ENCODE measurements around the gene HMGXB4. TPM values are rescaled to one million over a fixed set of nuclear protein-coding genes. Genes with fewer than 3 reads are reported as not detected.

Gene HMGXB4
- total RNA-seq, 3 donors from 2014 or later: 18.1 to 21.7 (median 21.6) TPM

DNA sequence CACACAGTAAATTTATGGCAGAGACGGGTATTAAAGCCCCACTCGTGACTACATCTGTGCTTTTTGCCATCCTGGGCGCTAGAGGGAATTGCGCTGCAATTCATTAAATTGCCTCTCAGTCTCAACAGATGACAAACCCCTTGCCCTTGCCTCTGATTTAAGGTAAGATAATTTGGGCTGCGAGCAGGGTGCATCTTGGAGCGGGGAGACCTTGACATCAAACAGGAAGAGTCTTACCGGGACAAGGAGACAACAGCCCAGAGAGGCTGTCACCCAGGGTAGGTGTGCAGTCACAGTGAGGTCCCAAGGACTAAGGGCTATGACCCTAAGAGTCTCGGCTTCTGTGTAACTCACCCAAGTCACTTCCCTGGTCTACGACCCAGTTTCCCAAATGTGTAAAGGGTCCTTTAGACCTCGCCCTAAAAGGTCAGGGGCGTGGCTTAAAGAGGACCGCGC is 42.0 kb downstream of the HMGXB4 start:
- TF ChIP-seq, protein P1, sequence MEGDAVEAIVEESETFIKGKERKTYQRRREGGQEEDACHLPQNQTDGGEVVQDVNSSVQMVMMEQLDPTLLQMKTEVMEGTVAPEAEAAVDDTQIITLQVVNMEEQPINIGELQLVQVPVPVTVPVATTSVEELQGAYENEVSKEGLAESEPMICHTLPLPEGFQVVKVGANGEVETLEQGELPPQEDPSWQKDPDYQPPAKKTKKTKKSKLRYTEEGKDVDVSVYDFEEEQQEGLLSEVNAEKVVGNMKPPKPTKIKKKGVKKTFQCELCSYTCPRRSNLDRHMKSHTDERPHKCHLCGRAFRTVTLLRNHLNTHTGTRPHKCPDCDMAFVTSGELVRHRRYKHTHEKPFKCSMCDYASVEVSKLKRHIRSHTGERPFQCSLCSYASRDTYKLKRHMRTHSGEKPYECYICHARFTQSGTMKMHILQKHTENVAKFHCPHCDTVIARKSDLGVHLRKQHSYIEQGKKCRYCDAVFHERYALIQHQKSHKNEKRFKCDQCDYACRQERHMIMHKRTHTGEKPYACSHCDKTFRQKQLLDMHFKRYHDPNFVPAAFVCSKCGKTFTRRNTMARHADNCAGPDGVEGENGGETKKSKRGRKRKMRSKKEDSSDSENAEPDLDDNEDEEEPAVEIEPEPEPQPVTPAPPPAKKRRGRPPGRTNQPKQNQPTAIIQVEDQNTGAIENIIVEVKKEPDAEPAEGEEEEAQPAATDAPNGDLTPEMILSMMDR (IDR thresholded peaks at IDR 0.05): no peak
- no peaks in the 10 kb centered on the region for H3K9me3 ChIP-seq
- H3K36me3 ChIP-seq (ENCODE audit: low read depth): no peaks in the 10 kb centered on the region
- intact Hi-C loops (cut with DNase I, micrococcal nuclease): no loop called here
- ATAC-seq (peak; percentile 2), DNase-seq (no peak)
- H3K4me1 ChIP-seq (ENCODE audit: low read depth): peaks cover 11% of the 10 kb centered on the region
- peak overlapping the region; percentile 67 for H3K4me3 ChIP-seq

DNA sequence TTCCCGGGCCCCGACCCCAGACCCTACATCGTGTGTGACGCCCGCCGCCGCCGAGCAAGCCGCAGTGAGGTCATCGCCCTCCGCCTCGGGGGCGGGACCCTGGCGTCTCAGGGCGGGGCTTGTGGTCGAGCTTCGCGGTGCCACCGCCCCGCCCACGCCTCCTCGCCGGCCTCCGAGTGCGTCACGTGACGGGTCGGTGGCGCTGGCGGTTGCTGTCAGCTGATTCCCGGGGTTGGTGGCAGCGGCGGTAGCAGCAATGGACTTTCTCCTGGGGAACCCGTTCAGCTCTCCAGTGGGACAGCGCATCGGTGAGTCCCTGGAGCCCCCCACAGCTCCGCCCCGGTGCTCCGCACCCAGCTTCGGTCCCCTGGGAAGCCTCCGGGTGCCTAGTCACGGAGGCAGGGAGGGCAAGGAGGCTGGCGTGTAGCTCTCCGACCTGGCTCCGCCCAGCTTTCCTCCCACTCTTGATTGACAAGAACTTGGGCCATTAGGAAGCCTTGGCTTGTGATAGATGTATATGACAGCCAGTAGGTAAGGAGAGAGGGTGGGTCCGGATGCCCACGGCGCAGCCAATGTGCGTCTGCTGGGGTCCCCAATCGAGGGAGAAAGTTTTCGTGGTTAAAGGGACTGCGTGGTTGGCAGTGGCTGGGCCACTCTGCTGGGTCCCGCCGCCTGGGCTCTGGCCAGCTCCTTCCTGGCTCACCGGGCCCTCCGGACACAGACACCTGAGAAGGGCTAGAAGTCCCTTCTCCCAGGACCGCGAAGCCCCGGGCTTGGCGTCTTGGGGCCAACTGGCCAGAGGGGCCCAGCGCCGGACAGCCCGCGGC is 42.6 kb downstream of the HMGXB4 start, which contains the start of gene TOM1:
TSS of gene TOM1 (plus strand) at position 222 of the 827 bp plus-strand sequence. CDS start at position 257, 35 bp downstream.
- TF ChIP-seq, protein P1 (IDR thresholded peaks at IDR 0.05): no peak
- Histone ChIP-seq H3K9me3 (no peaks in the 10 kb centered on the region), H3K36me3 (ENCODE audit: low read depth) (no peaks in the 10 kb centered on the region), H3K4me3 (peak within 1 kb of the TSS; percentile 67), H3K4me1 (ENCODE audit: low read depth) (peaks cover 11% of the 10 kb centered on the region)
- intact Hi-C loops (cut with DNase I, micrococcal nuclease): no loop called here
- DNase-seq (peak; percentile 98 to 99 (median 98)), ATAC-seq (peak; percentile 95)

DNA sequence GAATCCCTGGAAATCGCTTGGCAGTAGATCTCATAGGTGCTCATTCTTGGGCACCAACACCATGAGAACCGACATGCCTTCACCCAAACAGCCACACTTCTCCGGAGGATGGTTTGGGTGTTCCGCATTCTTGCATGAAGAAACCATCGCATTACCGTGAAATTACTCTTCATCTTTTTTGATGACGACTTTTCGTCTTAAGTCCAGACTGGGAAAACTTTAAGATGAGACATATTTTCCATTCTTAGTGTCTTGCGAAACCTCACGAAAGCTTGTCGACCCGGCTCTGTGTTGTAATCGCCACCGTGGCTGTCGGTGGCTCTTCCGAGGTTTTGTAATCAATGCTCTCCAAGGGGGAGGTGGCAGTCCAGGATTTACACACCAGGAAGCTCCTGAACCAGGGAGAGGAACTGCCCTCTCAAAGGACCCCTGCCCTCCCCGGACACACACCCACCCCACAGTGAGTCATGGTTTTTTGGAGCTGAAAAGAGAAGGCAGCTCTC is 44.1 kb downstream of the HMGXB4 start:
- H3K36me3 ChIP-seq (ENCODE audit: low read depth): no peaks in the 10 kb centered on the region
- H3K9me3 ChIP-seq: no peaks in the 10 kb centered on the region
- DNase-seq (peak in 1 of 3 donors; percentile 33), ATAC-seq (no peak)
- H3K4me3 ChIP-seq: no peak overlapping the region
- TF ChIP-seq, protein P1 (IDR thresholded peaks at IDR 0.05): no peak
- intact Hi-C loops (cut with DNase I, micrococcal nuclease): no loop called here
- H3K4me1 ChIP-seq (ENCODE audit: low read depth): peaks cover 11% of the 10 kb centered on the region

DNA sequence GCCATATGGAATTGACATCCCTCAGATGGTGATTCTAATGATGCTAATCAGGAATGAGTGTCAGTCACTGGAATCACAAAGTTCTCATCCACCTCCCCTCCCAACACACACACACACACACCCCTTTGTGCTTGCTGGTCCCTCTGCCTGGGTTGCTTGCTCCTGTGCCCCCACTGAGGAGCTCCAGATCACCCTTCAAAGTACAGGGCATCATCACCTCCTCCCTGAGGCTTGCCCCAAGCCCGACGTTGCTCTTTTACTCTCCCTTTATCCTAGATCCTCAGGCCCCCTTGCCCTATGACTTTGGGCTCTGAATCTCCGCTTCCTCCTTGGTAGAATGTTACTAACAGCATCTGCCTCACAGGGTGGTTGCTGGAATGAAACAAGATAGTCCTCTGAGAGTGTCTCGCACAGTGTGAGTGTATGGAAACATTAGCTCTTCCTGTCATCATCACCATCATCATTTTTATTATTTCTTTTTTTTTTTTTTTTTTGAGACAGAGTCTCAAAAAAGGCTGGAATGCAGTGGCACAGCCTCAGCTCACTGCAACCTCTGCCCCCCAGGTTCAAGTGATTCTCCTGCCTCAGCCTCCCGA is 45.8 kb downstream of the HMGXB4 start:
- TF ChIP-seq, protein P1 (IDR thresholded peaks at IDR 0.05): no peak
- ATAC-seq (no peak), DNase-seq (no peak)
- Histone ChIP-seq H3K36me3 (ENCODE audit: low read depth) (no peaks in the 10 kb centered on the region), H3K9me3 (no peaks in the 10 kb centered on the region), H3K4me1 (ENCODE audit: low read depth) (peaks cover 11% of the 10 kb centered on the region), H3K4me3 (no peak overlapping the region)
- intact Hi-C loops (cut with DNase I, micrococcal nuclease): no loop called here

DNA sequence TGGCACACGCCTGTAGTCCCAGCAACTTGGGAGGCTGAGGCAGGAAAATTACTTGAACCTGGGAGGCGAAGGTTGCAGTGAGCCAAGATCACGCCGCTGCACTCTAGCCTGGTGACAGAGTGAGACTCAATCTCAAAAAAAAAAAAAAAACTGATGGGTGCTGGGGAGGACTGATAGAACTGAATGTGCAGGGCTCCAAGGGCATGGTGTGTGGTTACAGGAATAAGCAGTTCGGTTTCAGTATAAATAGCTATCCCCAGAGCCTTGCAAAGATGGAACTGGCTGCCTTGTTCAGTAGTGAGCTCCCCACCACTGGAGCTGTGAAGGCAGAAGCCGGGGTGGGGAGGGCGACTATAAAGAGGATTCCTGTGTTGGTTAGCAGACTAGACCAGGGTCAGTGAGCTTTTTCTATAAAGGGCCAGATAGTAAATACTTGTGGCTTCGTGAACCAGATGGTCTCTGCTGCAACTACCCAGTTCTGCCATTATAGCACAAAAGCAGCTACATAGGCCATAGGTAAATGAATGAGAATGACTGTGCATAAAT is 48.3 kb downstream of the HMGXB4 start:
- no peak for DNase-seq
- intact Hi-C loops (cut with DNase I, micrococcal nuclease): no loop called here
- Histone ChIP-seq H3K4me3 (no peak overlapping the region), H3K4me1 (ENCODE audit: low read depth) (peaks cover 21% of the 10 kb centered on the region), H3K9me3 (no peaks in the 10 kb centered on the region), H3K36me3 (ENCODE audit: low read depth) (no peaks in the 10 kb centered on the region)
- TF ChIP-seq, protein P1 (IDR thresholded peaks at IDR 0.05): no peak
- no peak for ATAC-seq
